MG63 (cell line): Measurements from ENCODE around the gene SLC35F3. TPM values are rescaled to one million over a fixed set of nuclear protein-coding genes. Genes with fewer than 3 reads are reported as not detected.
"Not testable (repeated sequence)": the region's sequence is repeated elsewhere in the genome, so short reads cannot be mapped to it uniquely, and the experiment has no call there.

Experiments used
- DNase-seq: peaks from one replicate; pipeline ENCODE4 v3.0.0-alpha.2; 2020
- H3K27me3 ChIP-seq: fragments of 250-450 bp; sonication (Bioruptor Pico); 2 replicates; pipeline ENCODE4 v1.5.1; 2020; ENCODE audit warnings: mild to moderate bottlenecking, moderate library complexity
- H3K36me3 ChIP-seq: fragments of 250-450 bp; sonication (Bioruptor Pico); 2 replicates; pipeline ENCODE4 v1.5.1; 2020; ENCODE audit warnings: mild to moderate bottlenecking, moderate library complexity
- H3K4me3 ChIP-seq: fragments of 250-450 bp; sonication (Bioruptor Pico); 2 replicates; pipeline ENCODE4 v1.5.1; 2020; ENCODE audit warnings: mild to moderate bottlenecking, moderate library complexity
- H3K9me3 ChIP-seq: fragments of 250-450 bp; sonication (Bioruptor Pico); 2 replicates; pipeline ENCODE4 v1.5.1; 2020; ENCODE audit warnings: mild to moderate bottlenecking, moderate library complexity
- total RNA-seq: library from RNA; depleted of rRNA; stranded (reverse); fragments of >200 nt; shearing (Covaris generic); gene quantifications from 2 replicates; pipeline ENCODE4 v1.2.3, GENCODE V29; 2014; ENCODE audit warnings: low replicate concordance

SLC35F3 gene
- total RNA-seq, 1 experiment from 2014 or later = 2.5 TPM

- Histone ChIP-seq H3K4me3 (no peak overlapping the region), H3K27me3 (peaks cover 5% of the 10 kb centered on the region; the same call in 1 of the 2 replicates), H3K36me3 (no peaks in the 10 kb centered on the region), H3K9me3 (peaks cover 12% of the 10 kb centered on the region; the same call in 1 of the 2 replicates)
- no peak for DNase-seq
These were observed 189.3 kb downstream of the SLC35F3 start for GRCh38 chr1:234093741-234094140.

- DNase-seq = no peak
- no peak overlapping the region for H3K4me3 ChIP-seq
- H3K27me3 ChIP-seq = peaks cover 5% of the 10 kb centered on the region; the same call in 1 of the 2 replicates
- H3K9me3 ChIP-seq = peaks cover 12% of the 10 kb centered on the region; the same call in 1 of the 2 replicates
- no peaks in the 10 kb centered on the region for H3K36me3 ChIP-seq
These were observed 189.7 kb downstream of the SLC35F3 start for GRCh38 chr1:234094172-234094571.

- H3K27me3 ChIP-seq = peaks cover 10% of the 10 kb centered on the region; the same call in 1 of the 2 replicates
- no peaks in the 10 kb centered on the region for H3K36me3 ChIP-seq
- no peak for DNase-seq
- no peak overlapping the region for H3K4me3 ChIP-seq
- H3K9me3 ChIP-seq = no peaks in the 10 kb centered on the region
These were observed 191.8 kb downstream of the SLC35F3 start for GRCh38 chr1:234096161-234096770.

GRCh38 chr1:234102583-234102982, 198.1 kb downstream of the SLC35F3 start:
- H3K9me3 ChIP-seq = no peaks in the 10 kb centered on the region
- no peak for DNase-seq
- no peaks in the 10 kb centered on the region for H3K36me3 ChIP-seq
- no peak overlapping the region for H3K4me3 ChIP-seq
- peaks cover 9% of the 10 kb centered on the region; the same call in 1 of the 2 replicates for H3K27me3 ChIP-seq

GRCh38 chr1:234103198-234103597, 198.7 kb downstream of the SLC35F3 start:
- no peak for DNase-seq
- Histone ChIP-seq H3K27me3 (peaks cover 9% of the 10 kb centered on the region), H3K36me3 (no peaks in the 10 kb centered on the region), H3K9me3 (no peaks in the 10 kb centered on the region), H3K4me3 (no peak overlapping the region)

GRCh38 chr1:234106032-234106431, 201.6 kb downstream of the SLC35F3 start:
- Histone ChIP-seq H3K9me3 (no peaks in the 10 kb centered on the region), H3K27me3 (peaks cover 4% of the 10 kb centered on the region), H3K4me3 (no peak overlapping the region), H3K36me3 (no peaks in the 10 kb centered on the region)
- no peak for DNase-seq

GRCh38 chr1:234107416-234108021, 203.0 kb downstream of the SLC35F3 start:
- no peak for DNase-seq
- Histone ChIP-seq H3K36me3 (no peaks in the 10 kb centered on the region), H3K9me3 (no peaks in the 10 kb centered on the region), H3K27me3 (no peaks in the 10 kb centered on the region; the same call in none of the 2 replicates), H3K4me3 (no peak overlapping the region)

GRCh38 chr1:234108921-234109320, 204.4 kb downstream of the SLC35F3 start:
- DNase-seq = peak; percentile 32
- Histone ChIP-seq H3K4me3 (no peak overlapping the region), H3K9me3 (no peaks in the 10 kb centered on the region), H3K36me3 (no peaks in the 10 kb centered on the region), H3K27me3 (no peaks in the 10 kb centered on the region; the same call in 1 of the 2 replicates)

GRCh38 chr1:234109840-234110239, 205.4 kb downstream of the SLC35F3 start:
- DNase-seq = no peak
- Histone ChIP-seq H3K9me3 (no peaks in the 10 kb centered on the region), H3K4me3 (no peak overlapping the region), H3K36me3 (no peaks in the 10 kb centered on the region), H3K27me3 (no peaks in the 10 kb centered on the region; the same call in 1 of the 2 replicates)

- DNase-seq = peak; percentile 28
- Histone ChIP-seq H3K9me3 (no peaks in the 10 kb centered on the region), H3K27me3 (no peaks in the 10 kb centered on the region; the same call in 1 of the 2 replicates), H3K36me3 (no peaks in the 10 kb centered on the region), H3K4me3 (no peak overlapping the region)
These were observed 207.1 kb downstream of the SLC35F3 start for GRCh38 chr1:234111458-234112142.

GRCh38 chr1:234114648-234115307, 210.3 kb downstream of the SLC35F3 start:
- DNase-seq = peak; percentile 11
- H3K4me3 ChIP-seq = peak overlapping the region; percentile 19

GRCh38 chr1:234118911-234119310, 214.4 kb downstream of the SLC35F3 start:
- Histone ChIP-seq H3K9me3 (no peaks in the 10 kb centered on the region; the same call in 1 of the 2 replicates), H3K36me3 (no peaks in the 10 kb centered on the region), H3K27me3 (no peaks in the 10 kb centered on the region), H3K4me3 (no peak overlapping the region)
- DNase-seq = no peak

More at GRCh38 chr1:234114648-234115307, 210.3 kb downstream of the SLC35F3 start:
- H3K36me3 ChIP-seq = no peaks in the 10 kb centered on the region
- H3K27me3 ChIP-seq = no peaks in the 10 kb centered on the region
- H3K9me3 ChIP-seq = no peaks in the 10 kb centered on the region

GRCh38 chr1:234119431-234119830, 215.0 kb downstream of the SLC35F3 start:
- no peak for DNase-seq
- Histone ChIP-seq H3K9me3 (no peaks in the 10 kb centered on the region; the same call in 1 of the 2 replicates), H3K36me3 (no peaks in the 10 kb centered on the region), H3K4me3 (no peak overlapping the region), H3K27me3 (no peaks in the 10 kb centered on the region)

- no peak overlapping the region for H3K4me3 ChIP-seq
- H3K27me3 ChIP-seq = no peaks in the 10 kb centered on the region
- H3K9me3 ChIP-seq = no peaks in the 10 kb centered on the region; the same call in 1 of the 2 replicates
- DNase-seq = peak; percentile 62
- H3K36me3 ChIP-seq = no peaks in the 10 kb centered on the region
These were observed 216.0 kb downstream of the SLC35F3 start for GRCh38 chr1:234120327-234120944.

GRCh38 chr1:234121659-234122058, 217.2 kb downstream of the SLC35F3 start:
- H3K9me3 ChIP-seq, DNase-seq, H3K4me3 ChIP-seq, H3K27me3 ChIP-seq, H3K36me3 ChIP-seq: not testable (repeated sequence)

GRCh38 chr1:234122571-234122970, 218.1 kb downstream of the SLC35F3 start:
- not testable (repeated sequence) for H3K9me3 ChIP-seq, DNase-seq, H3K36me3 ChIP-seq, H3K4me3 ChIP-seq, H3K27me3 ChIP-seq
